ACHN (cell line): ENCODE results near the gene ADAT3.

Experiments used
- DNase-seq: peaks from one replicate; pipeline ENCODE4 v3.0.0-alpha.2; 2015
- in situ Hi-C: cut with HindIII; loops from 2 replicates; pipeline ENCODE4 v1.10.0; 2017; ENCODE audit warnings: low sequenced_read_pairs, low pct_ligation_motif_present, low pct_unique_long_range_greater_than_20kb

Gene ADAT3

GRCh38 chr19:1947651-1948209 lies 42.5 kb downstream of the ADAT3 start:
- in situ Hi-C loops: no loop called here
- DNase-seq: no peak

GRCh38 chr19:1949304-1950101 lies 44.3 kb downstream of the ADAT3 start:
- in situ Hi-C loops: no loop called here
- DNase-seq: no peak

- in situ Hi-C loops: no loop called here
Measured at GRCh38 chr19:1950640-1951039, 45.4 kb downstream of the ADAT3 start.

GRCh38 chr19:1952635-1953034 lies 47.4 kb downstream of the ADAT3 start:
- in situ Hi-C loops: no loop called here
- DNase-seq: no peak

More at GRCh38 chr19:1950640-1951039, 45.4 kb downstream of the ADAT3 start:
- no peak for DNase-seq

GRCh38 chr19:1953037-1953436 lies 47.8 kb downstream of the ADAT3 start:
- in situ Hi-C loops: no loop called here

GRCh38 chr19:1953441-1954094 lies 48.4 kb downstream of the ADAT3 start:
- DNase-seq: no peak
- in situ Hi-C loops: no loop called here

More at GRCh38 chr19:1953037-1953436, 47.8 kb downstream of the ADAT3 start:
- DNase-seq: no peak

GRCh38 chr19:1954532-1954933 lies 49.3 kb downstream of the ADAT3 start:
- in situ Hi-C loops: no loop called here
- no peak for DNase-seq

GRCh38 chr19:1955171-1956121 lies 50.2 kb downstream of the ADAT3 start:
- in situ Hi-C loops: no loop called here
- DNase-seq: no peak

GRCh38 chr19:1956122-1956494 lies 50.9 kb downstream of the ADAT3 start:
- in situ Hi-C loops: no loop called here
- DNase-seq: no peak

GRCh38 chr19:1956868-1957492 lies 51.8 kb downstream of the ADAT3 start:
- in situ Hi-C loops: no loop called here
- DNase-seq: no peak

GRCh38 chr19:1957562-1958248 lies 52.5 kb downstream of the ADAT3 start:
- DNase-seq: no peak
- in situ Hi-C loops: no loop called here

GRCh38 chr19:1959928-1960589 lies 54.9 kb downstream of the ADAT3 start:
- in situ Hi-C loops: no loop called here
- no peak for DNase-seq

GRCh38 chr19:1961000-1961883 lies 56.0 kb downstream of the ADAT3 start:
- in situ Hi-C loops: no loop called here
- peak; percentile 37 for DNase-seq

- DNase-seq: no peak
- in situ Hi-C loops: no loop called here
Measured at GRCh38 chr19:1962674-1963073, 57.5 kb downstream of the ADAT3 start.
